Tibial nerve (tissue), 4 donors: Measurements from ENCODE around the gene GARS1.

Source experiments
- EP300 ChIP-seq, 2 donors: sonication (generic); formaldehyde crosslinking; IDR thresholded peaks; one replicate each; pipeline ENCODE4 v1.6.1; 2017; ENCODE audit warnings: antibody characterized with exemption in 2 of 2, mild to moderate bottlenecking in 1 of 2
- TF ChIP-seq, protein P1 (sequence below), 5 experiments: fragments of 200-600 bp in 3 of 5; fragments of 450-650 bp in 2 of 5; sonication (generic) in 3 of 5; IDR thresholded peaks; one replicate each; pipeline ENCODE4 v1.5.1; 2016 to 2019; ENCODE audit warnings: antibody characterized with exemption in 5 of 5, mild to moderate bottlenecking in 3 of 5, moderate library complexity in 2 of 5

DNA sequence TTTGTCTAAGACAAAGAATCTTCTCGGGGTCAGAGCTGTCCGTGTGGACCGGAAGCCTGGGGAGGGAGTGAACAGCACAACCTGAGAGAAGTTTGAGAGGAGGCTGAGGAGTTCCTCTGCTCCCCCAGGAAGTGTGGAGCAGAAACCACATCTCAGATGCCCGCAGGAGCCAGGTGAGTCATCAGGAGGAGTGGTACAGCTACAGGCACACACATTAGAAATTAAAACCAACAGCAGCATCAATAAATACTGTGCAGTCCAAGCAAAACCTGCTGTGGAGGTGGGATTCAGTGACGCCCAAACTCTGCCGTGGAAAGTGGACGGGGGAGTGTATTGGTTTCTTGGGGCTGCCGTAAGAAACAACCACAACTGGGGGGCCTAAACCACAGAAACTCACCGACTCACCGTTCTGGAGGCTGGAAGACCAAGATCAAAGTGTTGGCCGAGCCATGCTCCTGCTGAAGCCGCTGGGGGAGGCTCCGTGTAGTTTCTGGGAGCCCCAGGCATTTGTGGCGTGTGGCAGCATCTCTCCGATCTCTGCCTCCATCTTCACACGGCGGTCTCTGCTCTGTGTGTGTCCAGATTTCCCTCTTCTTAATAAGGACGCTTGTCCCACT, 31.2 kb upstream of the GARS1 start:
- TF ChIP-seq, protein P1, sequence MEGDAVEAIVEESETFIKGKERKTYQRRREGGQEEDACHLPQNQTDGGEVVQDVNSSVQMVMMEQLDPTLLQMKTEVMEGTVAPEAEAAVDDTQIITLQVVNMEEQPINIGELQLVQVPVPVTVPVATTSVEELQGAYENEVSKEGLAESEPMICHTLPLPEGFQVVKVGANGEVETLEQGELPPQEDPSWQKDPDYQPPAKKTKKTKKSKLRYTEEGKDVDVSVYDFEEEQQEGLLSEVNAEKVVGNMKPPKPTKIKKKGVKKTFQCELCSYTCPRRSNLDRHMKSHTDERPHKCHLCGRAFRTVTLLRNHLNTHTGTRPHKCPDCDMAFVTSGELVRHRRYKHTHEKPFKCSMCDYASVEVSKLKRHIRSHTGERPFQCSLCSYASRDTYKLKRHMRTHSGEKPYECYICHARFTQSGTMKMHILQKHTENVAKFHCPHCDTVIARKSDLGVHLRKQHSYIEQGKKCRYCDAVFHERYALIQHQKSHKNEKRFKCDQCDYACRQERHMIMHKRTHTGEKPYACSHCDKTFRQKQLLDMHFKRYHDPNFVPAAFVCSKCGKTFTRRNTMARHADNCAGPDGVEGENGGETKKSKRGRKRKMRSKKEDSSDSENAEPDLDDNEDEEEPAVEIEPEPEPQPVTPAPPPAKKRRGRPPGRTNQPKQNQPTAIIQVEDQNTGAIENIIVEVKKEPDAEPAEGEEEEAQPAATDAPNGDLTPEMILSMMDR (IDR thresholded peaks at IDR 0.05): no peak
- TF ChIP-seq EP300 (IDR thresholded peaks at IDR 0.05): no peak
